Mesendoderm (in vitro differentiated cells): ENCODE results near the gene RRAD.
"Not testable (repeated sequence)": the region's sequence is repeated elsewhere in the genome, so short reads cannot be mapped to it uniquely, and the experiment has no call there.

Source experiments
- DNase-seq: peaks from one replicate; pipeline ENCODE4 v3.0.0; 2013
- H2AK5ac ChIP-seq: 2 replicates; pipeline ENCODE4 v1.6.1; 2013; ENCODE audit warnings: low read length, inconsistent platforms
- H2BK120ac ChIP-seq: 2 replicates; pipeline ENCODE4 v1.6.1; 2013; ENCODE audit warnings: low read depth, mild to moderate bottlenecking, low read length, moderate library complexity, mixed read lengths
- H2BK15ac ChIP-seq: replicated peaks from 2 replicates; pipeline ENCODE4 v1.6.1; 2013; ENCODE audit warnings: low read depth, mild to moderate bottlenecking, moderate library complexity
- H2BK5ac ChIP-seq: 2 replicates; pipeline ENCODE4 v1.6.1; 2013; ENCODE audit warnings: low read length, inconsistent platforms
- H3K18ac ChIP-seq: 2 replicates; pipeline ENCODE4 v1.6.1; 2013; ENCODE audit warnings: mild to moderate bottlenecking, low read length, mixed read lengths
- H3K23ac ChIP-seq: one replicate; pipeline ENCODE4 v1.6.1; 2013; ENCODE audit warnings: low read length
- H3K27ac ChIP-seq: 2 replicates; pipeline ENCODE4 v1.5.1; 2013; ENCODE audit warnings: low read depth, mild to moderate bottlenecking, inconsistent platforms, low read length, moderate library complexity
- H3K27me3 ChIP-seq: 2 replicates; pipeline ENCODE4 v1.6.1; 2013; ENCODE audit warnings: low read length, control low read depth, mild to moderate bottlenecking, inconsistent platforms; ENCODE audit not compliant: insufficient read depth, poor library complexity
- H3K36me3 ChIP-seq: 2 replicates; pipeline ENCODE4 v1.6.1; 2013; ENCODE audit warnings: low read length, inconsistent platforms; ENCODE audit not compliant: control insufficient read depth, insufficient read depth
- H3K4ac ChIP-seq: one replicate; pipeline ENCODE4 v1.6.1; 2013; ENCODE audit warnings: low read depth, mild to moderate bottlenecking, low read length, moderate library complexity
- H3K4me1 ChIP-seq: 2 replicates; pipeline ENCODE4 v1.6.1; 2013; ENCODE audit warnings: low read depth, low read length, inconsistent platforms; ENCODE audit not compliant: control insufficient read depth
- H3K4me2 ChIP-seq: 2 replicates; pipeline ENCODE4 v1.6.1; 2013; ENCODE audit warnings: low read length
- H3K4me3 ChIP-seq: 2 replicates; pipeline ENCODE4 v1.5.1; 2013; ENCODE audit warnings: mild to moderate bottlenecking, low read length
- H3K56ac ChIP-seq: one replicate; pipeline ENCODE4 v1.6.1; 2013; ENCODE audit warnings: low read length
- H3K79me1 ChIP-seq: 2 replicates; pipeline ENCODE4 v1.6.1; 2013; ENCODE audit warnings: low read length, inconsistent platforms
- H3K79me2 ChIP-seq: 2 replicates; pipeline ENCODE4 v1.6.1; 2013; ENCODE audit warnings: mild to moderate bottlenecking, low read length; ENCODE audit not compliant: control insufficient read depth, insufficient read depth
- H3K9ac ChIP-seq: 2 replicates; pipeline ENCODE4 v1.6.1; 2013; ENCODE audit warnings: low read length, inconsistent platforms
- H4K5ac ChIP-seq: one replicate; pipeline ENCODE4 v1.6.1; 2013; ENCODE audit warnings: low read length
- H4K8ac ChIP-seq: one replicate; pipeline ENCODE4 v1.6.1; 2013; ENCODE audit warnings: low read depth, mild to moderate bottlenecking, control low read depth, low read length, moderate library complexity
- WGBS: extraction: QIAGEN DNeasy Blood & Tissue Kit; methylation state at CpG from one replicate; pipeline ENCODE4 v1.1.7; 2013; ENCODE audit warnings: low lambda C conversion rate, missing lambda C conversion rate; ENCODE audit not compliant: insufficient coverage; ENCODE audit errors: extremely low coverage; 5-methylcytosine and 5-hydroxymethylcytosine counted together

Gene RRAD

GRCh38 chr16:66898933-66899309 lies 26.4 kb downstream of the RRAD start:
- no peak for DNase-seq
- WGBS, result no CpG with 5 or more reads among the region's 2 CpGs
- Histone ChIP-seq H3K4me3 (no peak overlapping the region), H3K27me3 (no peaks in the 10 kb centered on the region), H2BK120ac (no peak overlapping the region), H3K56ac (no peak overlapping the region), H3K79me1 (no peaks in the 10 kb centered on the region), H3K27ac (no peak overlapping the region), H4K8ac (no peak overlapping the region), H3K9ac (no peak overlapping the region), H3K4me1 (no peaks in the 10 kb centered on the region), H2BK15ac (no peak overlapping the region), H2AK5ac (no peak overlapping the region), H3K18ac (no peak overlapping the region), H3K4me2 (no peak overlapping the region), H2BK5ac (no peak overlapping the region), H3K79me2 (no peaks in the 10 kb centered on the region), H4K5ac (no peak overlapping the region), H3K23ac (no peak overlapping the region), H3K4ac (no peak overlapping the region), H3K36me3 (no peaks in the 10 kb centered on the region)

GRCh38 chr16:66898207-66898606 lies 27.1 kb downstream of the RRAD start:
- Histone ChIP-seq H3K36me3 (no peaks in the 10 kb centered on the region), H2BK15ac (no peak overlapping the region), H3K56ac (no peak overlapping the region), H2BK120ac (no peak overlapping the region), H3K79me1 (no peaks in the 10 kb centered on the region), H3K18ac (no peak overlapping the region), H2AK5ac (no peak overlapping the region), H3K4ac (no peak overlapping the region), H3K27me3 (no peaks in the 10 kb centered on the region), H4K5ac (no peak overlapping the region), H4K8ac (no peak overlapping the region), H3K79me2 (no peaks in the 10 kb centered on the region), H3K4me2 (no peak overlapping the region), H3K23ac (no peak overlapping the region), H3K27ac (no peak overlapping the region), H3K9ac (no peak overlapping the region), H3K4me1 (no peaks in the 10 kb centered on the region), H2BK5ac (no peak overlapping the region), H3K4me3 (no peak overlapping the region)
- WGBS, result no CpG with 5 or more reads among the region's 3 CpGs
- DNase-seq, result no peak

- not testable (repeated sequence) for H3K27me3 ChIP-seq, H2AK5ac ChIP-seq, H2BK120ac ChIP-seq, H4K8ac ChIP-seq, H2BK15ac ChIP-seq, H3K4me2 ChIP-seq, H3K27ac ChIP-seq, H3K4me1 ChIP-seq, H3K4ac ChIP-seq, H3K9ac ChIP-seq, DNase-seq, H2BK5ac ChIP-seq, H3K23ac ChIP-seq, H3K18ac ChIP-seq, H3K79me1 ChIP-seq, H3K56ac ChIP-seq, H3K36me3 ChIP-seq, H3K79me2 ChIP-seq, H3K4me3 ChIP-seq, H4K5ac ChIP-seq
- no CpG with 5 or more reads among the region's 5 CpGs for WGBS
Measured at GRCh38 chr16:66896682-66897081, 28.7 kb downstream of the RRAD start.

- no peaks in the 10 kb centered on the region for H3K36me3 ChIP-seq
- no peak overlapping the region for H2BK5ac ChIP-seq
- no peaks in the 10 kb centered on the region for H3K4me1 ChIP-seq
- no peak overlapping the region for H3K23ac ChIP-seq
- no peaks in the 10 kb centered on the region for H3K79me2 ChIP-seq
- H4K8ac ChIP-seq, result no peak overlapping the region
- no peak overlapping the region for H3K4ac ChIP-seq
- H3K4me3 ChIP-seq, result no peak overlapping the region
- H2BK120ac ChIP-seq, result no peak overlapping the region
- H2BK15ac ChIP-seq, result no peak overlapping the region
- H4K5ac ChIP-seq, result no peak overlapping the region
- H3K4me2 ChIP-seq, result no peak overlapping the region
- no CpG with 5 or more reads among the region's 3 CpGs for WGBS
- no peak overlapping the region for H2AK5ac ChIP-seq
- no peaks in the 10 kb centered on the region for H3K27me3 ChIP-seq
- H3K9ac ChIP-seq, result no peak overlapping the region
- no peak for DNase-seq
- H3K18ac ChIP-seq, result no peak overlapping the region
- no peaks in the 10 kb centered on the region for H3K79me1 ChIP-seq
- H3K56ac ChIP-seq, result no peak overlapping the region
- no peak overlapping the region for H3K27ac ChIP-seq
Measured at GRCh38 chr16:66895999-66896398, 29.3 kb downstream of the RRAD start.

DNA sequence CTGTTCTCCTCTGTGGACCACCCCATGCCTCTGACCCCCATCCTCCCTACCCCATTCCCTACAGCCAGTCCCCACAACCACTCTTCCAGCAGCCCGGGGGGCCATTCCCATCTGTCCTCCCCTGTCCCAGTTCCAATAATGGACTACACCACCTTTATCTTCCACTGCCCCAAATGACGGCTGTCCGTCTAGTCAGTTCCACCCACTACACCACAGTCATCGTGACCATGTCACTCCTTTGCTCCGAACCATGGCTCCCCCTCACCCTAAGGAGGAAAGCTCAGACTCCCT lies 29.7 kb downstream of the RRAD start:
- H3K4me1 ChIP-seq, result no peaks in the 10 kb centered on the region
- H2AK5ac ChIP-seq, result no peak overlapping the region
- H2BK15ac ChIP-seq, result no peak overlapping the region
- no peak overlapping the region for H3K27ac ChIP-seq
- H3K79me2 ChIP-seq, result no peaks in the 10 kb centered on the region
- no CpG with 5 or more reads among the region's 5 CpGs for WGBS
- no peak overlapping the region for H3K18ac ChIP-seq
- no peak overlapping the region for H3K56ac ChIP-seq
- H4K8ac ChIP-seq, result no peak overlapping the region
- no peak overlapping the region for H3K4me2 ChIP-seq
- no peak overlapping the region for H2BK120ac ChIP-seq
- no peak for DNase-seq
- no peak overlapping the region for H4K5ac ChIP-seq
- no peak overlapping the region for H3K4me3 ChIP-seq
- H2BK5ac ChIP-seq, result no peak overlapping the region
- H3K23ac ChIP-seq, result no peak overlapping the region
- no peak overlapping the region for H3K4ac ChIP-seq
- H3K79me1 ChIP-seq, result no peaks in the 10 kb centered on the region
- H3K9ac ChIP-seq, result no peak overlapping the region
- H3K36me3 ChIP-seq, result no peaks in the 10 kb centered on the region
- no peaks in the 10 kb centered on the region for H3K27me3 ChIP-seq

DNA sequence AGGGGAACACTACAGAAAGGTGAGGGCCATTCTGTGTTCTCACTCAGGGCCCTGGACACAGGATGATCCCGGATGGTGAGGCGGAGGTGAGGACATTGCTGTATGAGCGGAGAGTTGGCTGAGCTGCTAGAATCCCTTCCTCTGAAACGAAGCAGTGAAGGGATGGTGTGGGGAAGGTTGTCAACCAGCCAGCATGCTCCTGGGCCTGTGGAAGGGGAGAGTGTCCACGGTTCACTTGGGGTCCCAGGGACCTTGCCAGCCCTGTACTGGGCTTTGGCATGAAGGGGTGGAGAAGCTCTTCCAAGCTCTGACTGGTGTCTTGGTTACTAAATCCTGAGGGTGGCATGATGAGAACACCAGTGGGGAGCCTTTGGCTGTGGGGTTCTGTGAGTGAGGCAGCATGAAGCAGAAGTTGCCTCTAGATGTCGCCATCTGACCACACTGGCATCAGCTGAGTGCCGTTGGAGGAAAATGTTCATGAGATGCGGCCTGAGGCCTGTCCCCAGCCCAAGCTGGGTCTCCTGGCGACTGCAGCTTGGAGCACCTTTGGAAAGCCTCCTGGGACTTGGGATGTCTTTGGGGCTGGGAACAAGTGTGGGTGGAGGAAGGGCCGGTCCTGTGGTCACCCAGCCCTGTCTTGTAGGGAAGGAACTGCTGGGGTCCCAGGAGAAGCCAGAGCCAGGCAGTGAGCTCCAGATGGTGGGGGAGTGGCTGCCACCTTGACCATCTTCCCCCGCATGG lies 30.2 kb downstream of the RRAD start:
- Histone ChIP-seq H4K5ac (no peak overlapping the region), H2BK5ac (no peak overlapping the region), H3K4ac (no peak overlapping the region), H3K56ac (no peak overlapping the region), H2AK5ac (no peak overlapping the region), H3K4me2 (no peak overlapping the region), H2BK120ac (no peak overlapping the region), H3K9ac (no peak overlapping the region), H3K27me3 (no peaks in the 10 kb centered on the region), H2BK15ac (no peak overlapping the region), H3K18ac (no peak overlapping the region), H3K23ac (no peak overlapping the region), H3K4me3 (no peak overlapping the region), H4K8ac (no peak overlapping the region), H3K79me1 (no peaks in the 10 kb centered on the region), H3K36me3 (no peaks in the 10 kb centered on the region), H3K4me1 (no peaks in the 10 kb centered on the region), H3K79me2 (no peaks in the 10 kb centered on the region), H3K27ac (no peak overlapping the region)
- DNase-seq, result peak; percentile 76
- WGBS, result no CpG with 5 or more reads among the region's 11 CpGs
